B cell (primary cell): ENCODE results near the gene RBPJ. TPM values are rescaled to one million over a fixed set of nuclear protein-coding genes. Genes with fewer than 3 reads are reported as not detected.

ENCODE experiments used
- ATAC-seq: fragments of 200-7000 bp; cut with Tn5 transposase; one replicate; pipeline ENCODE4 v1.10.0; 2021; ENCODE audit warnings: low read depth, mild to moderate bottlenecking, moderate number of reproducible peaks, moderate library complexity
- CTCF ChIA-PET: fragments of 350-600 bp; sonication (Branson Sonifier 250); formaldehyde crosslinking; loops from one replicate; lab custom pipeline; 2021; ENCODE audit warnings: antibody characterized with exemption, inconsistent platforms; lab: Charles Lee
- POLR2A ChIA-PET: fragments of 350-600 bp; sonication (Branson Sonifier 250); formaldehyde crosslinking; loops from one replicate; lab custom pipeline; 2021; ENCODE audit warnings: antibody characterized with exemption; lab: Charles Lee
- DNase-seq: peaks from one replicate; pipeline ENCODE4 v3.0.0; 2013
- H2AFZ ChIP-seq: 2 replicates; pipeline ENCODE4 v1.6.1; 2012; ENCODE audit warnings: mild to moderate bottlenecking, low read depth, low read length; ENCODE audit not compliant: insufficient read depth, poor library complexity, severe bottlenecking
- H3K27ac ChIP-seq, 2 donors: 1 replicate in 1 of 2; 2 replicates in 1 of 2; pipeline ENCODE4 v1.5.1; 2012 to 2013; ENCODE audit warnings: low read length in 2 of 2, mild to moderate bottlenecking in 2 of 2, moderate library complexity in 1 of 2
- H3K27me3 ChIP-seq, 4 experiments: fragments of 200-600 bp in 1 of 4; sonication (generic) in 1 of 4; replicated peaks in 1 of 4; 1 replicate in 2 of 4; 2 replicates in 2 of 4; pipeline versions ENCODE4 v1.6.1 to v1.7.0; 2013 to 2016; ENCODE audit warnings: low read length in 3 of 4, mild to moderate bottlenecking in 2 of 4, mixed read lengths in 1 of 4, moderate library complexity in 1 of 4; ENCODE audit not compliant: insufficient read depth in 4 of 4, control insufficient read depth in 3 of 4; ENCODE audit errors: control extremely low read depth in 1 of 4
- H3K36me3 ChIP-seq, 2 experiments: replicated peaks in 1 of 2; 1 replicate in 1 of 2; 2 replicates in 1 of 2; pipeline versions ENCODE4 v1.6.1 to v1.7.1; 2013; ENCODE audit warnings: low read length in 1 of 2; ENCODE audit not compliant: insufficient read depth in 2 of 2, control insufficient read depth in 1 of 2; ENCODE audit errors: control extremely low read depth in 1 of 2, extremely low read depth in 1 of 2
- H3K4me1 ChIP-seq, 2 donors: fragments of 200-600 bp in 1 of 2; sonication (generic) in 1 of 2; 1 replicate in 1 of 2; 2 replicates in 1 of 2; pipeline versions ENCODE4 v1.5.1 to v1.6.1; 2013 to 2017; ENCODE audit warnings: low read length in 2 of 2; ENCODE audit not compliant: control insufficient read depth in 2 of 2, insufficient read depth in 2 of 2
- H3K4me2 ChIP-seq: replicated peaks from 2 replicates; pipeline ENCODE3; 2012; ENCODE audit warnings: mild to moderate bottlenecking, low read depth, low read length; ENCODE audit not compliant: poor library complexity, severe bottlenecking
- H3K4me3 ChIP-seq, 5 experiments: fragments of 200-600 bp in 1 of 5; sonication (generic) in 1 of 5; 1 replicate in 3 of 5; 2 replicates in 2 of 5; pipeline versions ENCODE4 v1.5.1 to v1.7.0; 2011 to 2016; ENCODE audit warnings: low read length in 4 of 5, mild to moderate bottlenecking in 4 of 5, low read depth in 2 of 5, control low read depth in 1 of 5, moderate library complexity in 1 of 5; ENCODE audit not compliant: insufficient read depth in 1 of 5; ENCODE audit errors: control extremely low read depth in 1 of 5, extremely low read depth in 1 of 5
- H3K79me2 ChIP-seq: fragments of 200-600 bp; sonication (generic); one replicate; pipeline ENCODE4 v1.6.0; 2016; ENCODE audit warnings: low read length; ENCODE audit not compliant: control insufficient read depth, insufficient read depth
- H3K9ac ChIP-seq: fragments of 200-600 bp; sonication (generic); 2 replicates; pipeline ENCODE4 v1.6.1; 2017; ENCODE audit warnings: mild to moderate bottlenecking, low read length, moderate library complexity
- H3K9me3 ChIP-seq, 3 donors: one replicate each; pipeline versions ENCODE4 v1.6.1 to v1.7.1; 2013; ENCODE audit warnings: low read length in 2 of 3; ENCODE audit not compliant: control insufficient read depth in 2 of 3, insufficient read depth in 1 of 3; ENCODE audit errors: control extremely low read depth in 1 of 3
- H4K20me1 ChIP-seq: 2 replicates; pipeline ENCODE4 v1.6.0; 2012; ENCODE audit warnings: mild to moderate bottlenecking, low read length; ENCODE audit not compliant: insufficient read depth, control insufficient read depth, poor library complexity, severe bottlenecking
- H3K27ac Mint-ChIP-seq: one replicate; pipeline ENCODE4 v1.8.0; 2021; ENCODE audit warnings: mixed read lengths
- H3K27me3 Mint-ChIP-seq: one replicate; pipeline ENCODE4 v1.8.0; 2021; ENCODE audit warnings: mixed read lengths
- H3K4me1 Mint-ChIP-seq: one replicate; pipeline ENCODE4 v1.8.0; 2021; ENCODE audit warnings: mixed read lengths
- H3K4me3 Mint-ChIP-seq: one replicate; pipeline ENCODE4 v1.8.0; 2021; ENCODE audit warnings: mixed read lengths
- H3K9me3 Mint-ChIP-seq: one replicate; pipeline ENCODE4 v1.8.0; 2022; ENCODE audit warnings: mixed read lengths; ENCODE audit not compliant: insufficient read depth
- CTCF ChIP-seq: fragments of 200-600 bp; IDR thresholded peaks from one replicate; pipeline ENCODE4 v1.8.0; 2022; ENCODE audit warnings: antibody characterized with exemption, mild to moderate bottlenecking
- EZH2 ChIP-seq: IDR thresholded peaks from 2 replicates; pipeline ENCODE4 v1.6.1; 2012; ENCODE audit warnings: borderline replicate concordance, low read depth, mild to moderate bottlenecking, moderate library complexity, low read length; ENCODE audit not compliant: insufficient read depth, poor library complexity, severe bottlenecking
- WGBS: methylation state at CpG from one replicate; pipeline ENCODE4 v1.1.5; 2013; ENCODE audit warnings: missing lambda C conversion rate; ENCODE audit not compliant: insufficient coverage; 5-methylcytosine and 5-hydroxymethylcytosine counted together
- intact Hi-C: fragments of 100-400 bp; cut with micrococcal nuclease; formaldehyde crosslinking; loops from one replicate; pipeline ENCODE4 v1.10.0; 2022
- polyA plus RNA-seq: library from polyadenylated mRNA; depleted of rRNA; stranded (reverse); fragments of >200 nt; gene quantifications from 2 replicates; pipeline ENCODE4 v1.2.3, GENCODE V29; 2012
- total RNA-seq, 2 donors: library from RNA; stranded (reverse); fragments of 120-200 nt in 1 of 2; gene quantifications; 1 replicate in 1 of 2; 2 replicates in 1 of 2; pipeline versions ENCODE4 v1.2.3 to v1.2.4, GENCODE V29; 2013 to 2022

The RBPJ gene
- total and polyA plus RNA-seq, 2 donors (not counting 1 experiment from before 2014, with no cell fraction given), result 10.6 to 50.1 TPM

- peaks cover 29% of the 10 kb centered on the region for H3K4me1 Mint-ChIP-seq
- CTCF ChIA-PET, result interaction anchor here (0.8 to 2.9 kb wide), 5 partner anchors 10 to 478 kb away, joined by 3 to 23 read pairs (median 5); no protein-coding TSS in a partner anchor
- H3K9me3 Mint-ChIP-seq, result peaks cover 8% of the 10 kb centered on the region
- H3K27me3 Mint-ChIP-seq, result no peaks in the 10 kb centered on the region
- H3K27me3 ChIP-seq, result no peaks in the 10 kb centered on the region
- peak overlapping the region; percentile 90 for H3K4me2 ChIP-seq
- DNase-seq, result peak; percentile 80
- POLR2A ChIA-PET, result interaction anchor here (0.6 to 2.2 kb wide), 4 partner anchors 9 to 594 kb away, joined by 3 to 7 read pairs (median 4); partner anchors contain the start of gene SMIM20
- peak overlapping the region; percentile 75 to 91 (median 87) for H3K4me3 ChIP-seq
- intact Hi-C loops, result loop anchor here (1.0 to 10.0 kb wide), 7 partner anchors 245 to 1005 kb away; partner anchors contain the start of genes ANAPC4, SEL1L3, SMIM20 and ZCCHC4
- H3K79me2 ChIP-seq, result peaks cover 43% of the 10 kb centered on the region
- H3K4me1 ChIP-seq, result peaks cover 13 to 22% of the 10 kb centered on the region in 2 donors
- peak overlapping the region; percentile 99 for H3K27ac Mint-ChIP-seq
- WGBS, result 0% methylated on average over 28 of the region's 33 CpGs
- H3K27ac ChIP-seq, result peak overlapping the region; percentile 78 to 89
- peak; percentile 19 for ATAC-seq
- H4K20me1 ChIP-seq, result peaks cover 13% of the 10 kb centered on the region
- H3K4me3 Mint-ChIP-seq, result peak overlapping the region; percentile 99
- peak overlapping the region; percentile 99 for H2AFZ ChIP-seq
- TF ChIP-seq EZH2 (no peak), CTCF (no peak)
- peaks cover 0 to 6% (median 1%) of the 10 kb centered on the region in 3 donors for H3K9me3 ChIP-seq
- no peaks in the 10 kb centered on the region for H3K36me3 ChIP-seq
- peak overlapping the region; percentile 80 for H3K9ac ChIP-seq
Observed at GRCh38 chr4:26319949-26320537, 771 bp upstream of the RBPJ start.
